H1 (cell line): ENCODE data around the gene AGBL5. TPM values are rescaled to one million over a fixed set of nuclear protein-coding genes. Genes with fewer than 3 reads are reported as not detected.
A peak's percentile ranks its signal among the peaks of the same experiment; 100 is the strongest.

Source experiments
- CTCF ChIA-PET: fragments of 300-600 bp; sonication (Branson Sonifier 250); formaldehyde crosslinking; loops from one replicate; lab custom pipeline; 2021; ENCODE audit not compliant: partially characterized antibody; lab: Charles Lee
- POLR2A ChIA-PET: fragments of 300-600 bp; sonication (Branson Sonifier 250); formaldehyde crosslinking; loops from one replicate; lab custom pipeline; 2021; ENCODE audit warnings: inconsistent platforms; ENCODE audit not compliant: partially characterized antibody; lab: Charles Lee
- DNase-seq, 2 experiments: peaks; one replicate each; pipeline versions ENCODE4 v3.0.0 to v3.0.0-alpha.2; 2010 to 2022; ENCODE audit warnings: low spot score in 2 of 2, low read depth in 1 of 2, mixed read lengths in 1 of 2
- FAIRE-seq: peaks from 2 replicates; lab custom pipeline; 2011; peaks lifted over from hg19 to GRCh38; lab: Jason Lieb, UNC
- H2AFZ ChIP-seq: 2 replicates; pipeline ENCODE4 v1.8.1; 2012; ENCODE audit warnings: low read length, inconsistent platforms
- H2AK5ac ChIP-seq: 2 replicates; pipeline ENCODE4 v1.6.1; 2013; ENCODE audit warnings: low read depth, low read length
- H2BK120ac ChIP-seq: replicated peaks from 2 replicates; pipeline ENCODE3; 2013; ENCODE audit warnings: low read depth, low read length, inconsistent platforms
- H2BK12ac ChIP-seq: 2 replicates; pipeline ENCODE4 v1.6.1; 2013; ENCODE audit warnings: low read depth, low read length
- H2BK15ac ChIP-seq: 2 replicates; pipeline ENCODE4 v1.6.1; 2013; ENCODE audit warnings: low read length
- H2BK20ac ChIP-seq: 2 replicates; pipeline ENCODE4 v1.6.1; 2013; ENCODE audit warnings: low read length
- H2BK5ac ChIP-seq: 2 replicates; pipeline ENCODE4 v1.6.1; 2013; ENCODE audit warnings: low read depth, low read length
- H3K14ac ChIP-seq: 2 replicates; pipeline ENCODE4 v1.6.1; 2013; ENCODE audit warnings: inconsistent platforms; ENCODE audit not compliant: insufficient read length
- H3K18ac ChIP-seq: 2 replicates; pipeline ENCODE4 v1.6.1; 2013; ENCODE audit warnings: low read length; ENCODE audit errors: extremely low read depth
- H3K23ac ChIP-seq: 2 replicates; pipeline ENCODE4 v1.6.1; 2013; ENCODE audit warnings: inconsistent platforms; ENCODE audit not compliant: insufficient read length
- H3K23me2 ChIP-seq: 2 replicates; pipeline ENCODE4 v1.6.1; 2013; ENCODE audit warnings: low read depth, low read length
- H3K27ac ChIP-seq: 2 replicates; pipeline ENCODE4 v1.6.1; 2011; ENCODE audit warnings: low read depth, low read length, inconsistent platforms
- H3K27me3 ChIP-seq, 4 experiments: replicated peaks in 1 of 4; 1 replicate in 1 of 4; 2 replicates in 3 of 4; pipeline versions ENCODE4 v1.6.1 to v1.8.1; 2011 to 2013; ENCODE audit warnings: low read length in 3 of 4, mild to moderate bottlenecking in 3 of 4, inconsistent platforms in 2 of 4, mixed read lengths in 2 of 4, moderate library complexity in 1 of 4; ENCODE audit not compliant: control insufficient read depth in 3 of 4, insufficient read depth in 3 of 4; ENCODE audit errors: extremely low read depth in 1 of 4
- H3K36me3 ChIP-seq, 4 experiments: 2 replicates each; pipeline versions ENCODE4 v1.6.1 to v1.8.1; 2011 to 2013; ENCODE audit warnings: mild to moderate bottlenecking in 4 of 4, low read length in 3 of 4, moderate library complexity in 2 of 4, control low read depth in 1 of 4, inconsistent platforms in 1 of 4; ENCODE audit not compliant: insufficient read depth in 4 of 4, control insufficient read depth in 2 of 4
- H3K4ac ChIP-seq: replicated peaks from 2 replicates; pipeline ENCODE3; 2013; ENCODE audit warnings: low read length, low read depth, mixed read lengths, inconsistent platforms; ENCODE audit not compliant: insufficient read length
- H3K4me1 ChIP-seq, 4 experiments: replicated peaks in 1 of 4; 1 replicate in 1 of 4; 2 replicates in 3 of 4; pipeline versions ENCODE4 v1.6.1 to v1.8.1; 2011 to 2013; ENCODE audit warnings: low read length in 3 of 4, inconsistent platforms in 2 of 4, mixed read lengths in 1 of 4; ENCODE audit not compliant: insufficient read depth in 4 of 4, control insufficient read depth in 3 of 4
- H3K4me2 ChIP-seq, 2 experiments: 2 replicates each; pipeline versions ENCODE4 v1.6.1 to v1.8.1; 2011 to 2013; ENCODE audit warnings: low read depth in 2 of 2, low read length in 2 of 2, control low read depth in 1 of 2, inconsistent platforms in 1 of 2, mild to moderate bottlenecking in 1 of 2; ENCODE audit not compliant: insufficient read depth in 1 of 2
- H3K4me3 ChIP-seq, 4 experiments: fragments of 200-600, 300-600 bp in 1 of 4; sonication (generic), shearing (Covaris generic), sonication (Bioruptor Twin) in 1 of 4; 2 replicates each; pipeline versions ENCODE4 v1.5.1 to v1.8.1; 2011 to 2016; ENCODE audit warnings: low read length in 4 of 4, low read depth in 3 of 4, control low read depth in 2 of 4, inconsistent platforms in 2 of 4, mild to moderate bottlenecking in 2 of 4, mixed read lengths in 1 of 4, moderate library complexity in 1 of 4; ENCODE audit not compliant: insufficient read depth in 2 of 4; ENCODE audit errors: extremely low read depth in 1 of 4
- H3K56ac ChIP-seq: replicated peaks from 2 replicates; pipeline ENCODE3; 2013; ENCODE audit warnings: low read depth, mild to moderate bottlenecking, mixed read lengths, low read length, inconsistent platforms; ENCODE audit not compliant: insufficient read length
- H3K79me1 ChIP-seq: 2 replicates; pipeline ENCODE4 v1.6.1; 2013; ENCODE audit warnings: low read depth, low read length, control low read depth
- H3K79me2 ChIP-seq, 2 experiments: 2 replicates each; pipeline versions ENCODE4 v1.6.1 to v1.8.1; 2012 to 2013; ENCODE audit warnings: low read length in 2 of 2, mild to moderate bottlenecking in 2 of 2, inconsistent platforms in 1 of 2; ENCODE audit not compliant: insufficient read depth in 2 of 2, control insufficient read depth in 1 of 2
- H3K9ac ChIP-seq, 4 experiments: replicated peaks in 1 of 4; 1 replicate in 1 of 4; 2 replicates in 3 of 4; pipeline versions ENCODE4 v1.6.1 to v1.8.1; 2011 to 2013; ENCODE audit warnings: low read depth in 3 of 4, low read length in 3 of 4, control low read depth in 2 of 4, mild to moderate bottlenecking in 2 of 4, moderate library complexity in 2 of 4, inconsistent platforms in 1 of 4; ENCODE audit errors: extremely low read depth in 1 of 4
- H3K9me3 ChIP-seq, 2 experiments: 2 replicates each; pipeline versions ENCODE4 v1.6.1 to v1.8.1; 2012 to 2013; ENCODE audit warnings: mild to moderate bottlenecking in 2 of 2, moderate library complexity in 2 of 2, control low read depth in 1 of 2, inconsistent platforms in 1 of 2, low read depth in 1 of 2, low read length in 1 of 2, mixed read lengths in 1 of 2; ENCODE audit not compliant: insufficient read depth in 2 of 2
- H4K20me1 ChIP-seq, 2 experiments: replicated peaks in 1 of 2; 2 replicates each; pipeline versions ENCODE3 to v1.8.1; 2011 to 2013; ENCODE audit warnings: inconsistent platforms in 2 of 2, low read length in 2 of 2, mild to moderate bottlenecking in 1 of 2; ENCODE audit not compliant: insufficient read depth in 2 of 2, control insufficient read depth in 1 of 2
- H4K5ac ChIP-seq: 2 replicates; pipeline ENCODE4 v1.6.1; 2013; ENCODE audit warnings: low read length, low read depth, mixed read lengths, inconsistent platforms; ENCODE audit not compliant: insufficient read length
- H4K8ac ChIP-seq: 2 replicates; pipeline ENCODE4 v1.8.0; 2013; ENCODE audit warnings: mild to moderate bottlenecking, moderate library complexity, low read length, inconsistent platforms; ENCODE audit not compliant: insufficient read depth; ENCODE audit errors: extremely low read depth
- H4K91ac ChIP-seq: replicated peaks from 2 replicates; pipeline ENCODE3; 2013; ENCODE audit warnings: low read length, mixed read lengths, inconsistent platforms; ENCODE audit not compliant: insufficient read length
- BRCA1 ChIP-seq: IDR thresholded peaks from 2 replicates; pipeline ENCODE4 v1.6.1; 2012; ENCODE audit warnings: low read depth, low read length, improper control_type of control experiment
- CHD2 ChIP-seq: IDR thresholded peaks from 2 replicates; pipeline ENCODE4 v1.6.1; 2012; ENCODE audit warnings: low read length, improper control_type of control experiment
- CTBP2 ChIP-seq: IDR thresholded peaks from 2 replicates; pipeline ENCODE4 v1.7.0; 2011; ENCODE audit warnings: borderline replicate concordance, mild to moderate bottlenecking, moderate library complexity, mixed read lengths, low read length; ENCODE audit not compliant: insufficient read depth, insufficient read length
- EP300 ChIP-seq, 2 experiments: IDR thresholded peaks; 1 replicate in 1 of 2; 2 replicates in 1 of 2; pipeline ENCODE4 v1.6.1; 2011 to 2012; ENCODE audit warnings: low read depth in 2 of 2, low read length in 2 of 2, mild to moderate bottlenecking in 2 of 2, borderline replicate concordance in 1 of 2, inconsistent platforms in 1 of 2, moderate library complexity in 1 of 2
- GTF2F1 ChIP-seq: IDR thresholded peaks from 2 replicates; pipeline ENCODE4 v1.6.1; 2012; ENCODE audit warnings: low read depth, low read length, improper control_type of control experiment, borderline replicate concordance
- RAD21 ChIP-seq, 2 experiments: IDR thresholded peaks in 1 of 2; conservative IDR thresholded peaks in 1 of 2; 2 replicates each; pipeline ENCODE4 v1.6.1; 2011; ENCODE audit warnings: low read depth in 2 of 2, low read length in 2 of 2, improper control_type of control experiment in 1 of 2, inconsistent platforms in 1 of 2, mild to moderate bottlenecking in 1 of 2, moderate library complexity in 1 of 2
- SAP30 ChIP-seq: fragments of 300-600 bp; sonication (generic); IDR thresholded peaks from 2 replicates; pipeline ENCODE4 v1.7.1; 2012; ENCODE audit warnings: low read length, moderate library complexity, mild to moderate bottlenecking, inconsistent platforms; ENCODE audit not compliant: insufficient read depth, insufficient replicate concordance
- SIN3A ChIP-seq, 2 experiments: IDR thresholded peaks in 1 of 2; conservative IDR thresholded peaks in 1 of 2; 2 replicates each; pipeline ENCODE4 v1.6.1; 2011 to 2012; ENCODE audit warnings: low read length in 2 of 2, improper control_type of control experiment in 1 of 2, low read depth in 1 of 2, mild to moderate bottlenecking in 1 of 2
- SIRT6 ChIP-seq: IDR thresholded peaks from one replicate; pipeline ENCODE4 v1.7.1; 2012; ENCODE audit warnings: low read length, inconsistent platforms
- WGBS, 2 experiments: shearing (Covaris generic) in 1 of 2; methylation state at CpG; one replicate each; pipeline versions ENCODE4 v1.1.6 to v1.1.7; 2013 to 2015; ENCODE audit warnings: low lambda C conversion rate in 2 of 2, mixed read lengths in 2 of 2, inconsistent platforms in 1 of 2, low coverage in 1 of 2, missing lambda C conversion rate in 1 of 2; ENCODE audit not compliant: insufficient replicate concordance in 2 of 2, insufficient coverage in 1 of 2, insufficient read length in 1 of 2; ENCODE audit errors: extremely low coverage in 1 of 2, missing lambda C conversion rate in 1 of 2; 5-methylcytosine and 5-hydroxymethylcytosine counted together
- polyA plus RNA-seq, 7 experiments: library from polyadenylated mRNA; depleted of rRNA in 3 of 7; stranded (reverse) in 5 of 7; unstranded in 2 of 7; fragments of >200 nt in 5 of 7; fragments of 200-250 nt in 2 of 7; gene quantifications; 1 replicate in 5 of 7; 2 replicates in 1 of 7; 4 replicates in 1 of 7; pipeline versions ENCODE4 v1.2.1 to v1.2.3, GENCODE V29; 2011 to 2013; ENCODE audit warnings: missing spikeins in 2 of 7, mixed read lengths in 2 of 7
- total RNA-seq: library from RNA; stranded (reverse); fragmentation: NEBNext Ultra II Directional; extraction: Animal tissue kit (Norgen Biotek cat#: 25700); gene quantifications from 2 replicates; pipeline ENCODE4 v1.2.1, GENCODE V29; 2021

Gene AGBL5
- total and polyA plus RNA-seq, 2 of the 8 experiments (the other 6 are each of a cell fraction or from before 2014, with no cell fraction given) = 45.4 to 62.0 TPM

- no peak overlapping the region; the same call in 1 of the 2 replicates for H4K8ac ChIP-seq
- FAIRE-seq (no peak), DNase-seq (peak; percentile 47 to 87)
- ChIA-PET POLR2A (interaction anchor here (0.7 to 1.6 kb wide), 5 partner anchors 9 to 188 kb away, joined by 3 to 8 read pairs (median 3); partner anchors contain the start of genes ATRAID, MAPRE3 and SLC5A6), CTCF (interaction anchor here (0.6 to 6.1 kb wide), 40 partner anchors 8 to 584 kb away, joined by 3 to 122 read pairs (median 6); partner anchors contain the start of genes AGBL5, DPYSL5, MAPRE3 and TMEM214)
- no peaks in the 10 kb centered on the region for H3K23me2 ChIP-seq
- H2BK120ac ChIP-seq = no peak overlapping the region
- H3K23ac ChIP-seq = no peak overlapping the region
- peaks cover 0 to 11% of the 10 kb centered on the region in 2 experiments for H4K20me1 ChIP-seq
- H3K4me2 ChIP-seq = no peak overlapping the region
- H2AK5ac ChIP-seq = no peak overlapping the region
- no peak overlapping the region for H4K5ac ChIP-seq
- 61% methylated on average over 15 of the region's 18 CpGs; no CpG with 5 or more reads in 1 of the 2 experiments for WGBS, 2 experiments
- H2BK20ac ChIP-seq = no peak overlapping the region
- no peak overlapping the region for H3K4me3 ChIP-seq
- H3K18ac ChIP-seq = no peak overlapping the region; the same call in 1 of the 2 replicates
- no peaks in the 10 kb centered on the region; a peak in 1 of 7 replicates for H3K27me3 ChIP-seq
- H3K4ac ChIP-seq = no peak overlapping the region
- no peaks in the 10 kb centered on the region for H3K9me3 ChIP-seq
- H4K91ac ChIP-seq = no peak overlapping the region
- peaks cover 2% of the 10 kb centered on the region; the same call in 1 of the 2 replicates for H3K79me1 ChIP-seq
- no peak overlapping the region for H2BK12ac ChIP-seq
- no peak overlapping the region for H3K27ac ChIP-seq
- H3K79me2 ChIP-seq = no peaks in the 10 kb centered on the region
- H2BK15ac ChIP-seq = no peak overlapping the region
- H3K56ac ChIP-seq = no peak overlapping the region
- H2AFZ ChIP-seq = no peak overlapping the region
- peaks cover 0 to 3% (median 1%) of the 10 kb centered on the region in 4 experiments; a peak in 3 of 8 replicates for H3K36me3 ChIP-seq
- no peak overlapping the region for H3K14ac ChIP-seq
- no peak overlapping the region for H2BK5ac ChIP-seq
- no peak overlapping the region for H3K9ac ChIP-seq
- peaks cover 0 to 4% (median under 1%) of the 10 kb centered on the region in 4 experiments; a peak in 1 of 7 replicates for H3K4me1 ChIP-seq
- TF ChIP-seq GTF2F1 = no peak
- TF ChIP-seq RAD21 (IDR thresholded peaks at IDR 0.05 in 1 of 2, conservative IDR thresholded peaks at IDR 0.05 in 1 of 2; ENCODE audit: low read depth in 2 of 2, low read length in 2 of 2) = peak; percentile 52 to 63
- TF ChIP-seq SIRT6 = no peak
- no peak for TF ChIP-seq BRCA1
- TF ChIP-seq SIN3A (conservative IDR thresholded peaks at IDR 0.05 in 1 of 2, IDR thresholded peaks at IDR 0.05 in 1 of 2; ENCODE audit: low read depth in 1 of 2, low read length in 2 of 2) = 0 out of 4 replicates have a peak, but pooled peaks of 1 of the 2 experiments have one; percentile 26
- TF ChIP-seq CTBP2 = no peak
- no peak for TF ChIP-seq EP300 (IDR thresholded peaks at IDR 0.05; ENCODE audit: borderline replicate concordance in 1 of 2, low read depth in 2 of 2, low read length in 2 of 2)
- TF ChIP-seq CHD2 = no peak
- no peak for TF ChIP-seq SAP30
Observed at GRCh38 chr2:27024188-27024587, 27.3 kb upstream of the AGBL5 start.
